GM12864 (cell line): Measurements from ENCODE around the gene TIMP2.

Source experiments
- DNase-seq: peaks from one replicate; pipeline ENCODE4 v3.0.0-alpha.2; 2011; ENCODE audit warnings: low read depth
- H3K4me3 ChIP-seq: 2 replicates; pipeline ENCODE4 v1.5.1; 2011; ENCODE audit warnings: mild to moderate bottlenecking, low read depth, low read length, control low read depth
- TF ChIP-seq, protein P1 (sequence below): IDR thresholded peaks from 2 replicates; pipeline ENCODE4 v1.5.1; 2011; ENCODE audit warnings: low read depth, mild to moderate bottlenecking, moderate library complexity, low read length, control low read depth, inconsistent platforms; ENCODE audit errors: missing control alignments

Gene TIMP2

DNA sequence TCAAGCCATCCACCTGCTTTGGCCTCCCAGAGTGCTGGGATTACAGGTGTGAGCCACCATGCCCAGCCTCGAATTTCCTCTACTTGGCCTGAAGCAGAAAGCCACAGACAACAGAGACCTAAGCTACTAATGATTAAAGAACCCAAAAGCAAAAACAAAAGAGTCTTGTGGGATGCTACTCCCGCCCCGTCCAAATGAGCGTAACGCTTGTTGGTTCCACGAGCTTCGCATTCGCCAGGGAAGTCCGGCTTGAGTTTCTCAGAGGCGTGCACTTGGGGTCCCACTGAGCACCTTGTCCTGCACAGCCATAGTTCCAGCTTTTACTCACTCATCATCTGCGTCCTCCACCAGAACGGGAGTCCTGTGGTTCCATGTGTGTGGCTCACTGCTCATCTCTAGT is 38.2 kb downstream of the TIMP2 start:
- TF ChIP-seq, protein P1, sequence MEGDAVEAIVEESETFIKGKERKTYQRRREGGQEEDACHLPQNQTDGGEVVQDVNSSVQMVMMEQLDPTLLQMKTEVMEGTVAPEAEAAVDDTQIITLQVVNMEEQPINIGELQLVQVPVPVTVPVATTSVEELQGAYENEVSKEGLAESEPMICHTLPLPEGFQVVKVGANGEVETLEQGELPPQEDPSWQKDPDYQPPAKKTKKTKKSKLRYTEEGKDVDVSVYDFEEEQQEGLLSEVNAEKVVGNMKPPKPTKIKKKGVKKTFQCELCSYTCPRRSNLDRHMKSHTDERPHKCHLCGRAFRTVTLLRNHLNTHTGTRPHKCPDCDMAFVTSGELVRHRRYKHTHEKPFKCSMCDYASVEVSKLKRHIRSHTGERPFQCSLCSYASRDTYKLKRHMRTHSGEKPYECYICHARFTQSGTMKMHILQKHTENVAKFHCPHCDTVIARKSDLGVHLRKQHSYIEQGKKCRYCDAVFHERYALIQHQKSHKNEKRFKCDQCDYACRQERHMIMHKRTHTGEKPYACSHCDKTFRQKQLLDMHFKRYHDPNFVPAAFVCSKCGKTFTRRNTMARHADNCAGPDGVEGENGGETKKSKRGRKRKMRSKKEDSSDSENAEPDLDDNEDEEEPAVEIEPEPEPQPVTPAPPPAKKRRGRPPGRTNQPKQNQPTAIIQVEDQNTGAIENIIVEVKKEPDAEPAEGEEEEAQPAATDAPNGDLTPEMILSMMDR, result no peak
- DNase-seq, result no peak
- H3K4me3 ChIP-seq, result no peak overlapping the region

DNA sequence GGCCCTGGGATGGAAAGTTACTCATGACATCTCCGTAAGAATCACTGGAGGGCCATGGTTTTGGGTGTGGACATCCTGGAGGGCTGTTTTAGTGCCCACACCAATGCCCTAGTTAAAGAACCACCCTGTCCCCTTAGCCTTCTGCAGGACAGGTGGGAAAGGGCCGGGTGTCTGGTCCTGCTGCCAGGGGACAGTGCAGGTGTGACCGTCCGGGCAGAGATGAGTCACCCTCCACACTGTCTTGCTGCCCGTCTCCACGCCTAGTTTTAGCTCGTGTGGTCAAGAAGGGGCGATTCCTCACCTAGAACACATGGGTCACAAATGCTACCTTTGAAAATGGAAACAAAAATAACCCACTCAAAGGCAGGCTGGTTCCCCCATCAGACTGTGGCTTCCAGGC is 39.2 kb downstream of the TIMP2 start:
- TF ChIP-seq, protein P1, result no peak
- no peak overlapping the region for H3K4me3 ChIP-seq
- DNase-seq, result no peak

DNA sequence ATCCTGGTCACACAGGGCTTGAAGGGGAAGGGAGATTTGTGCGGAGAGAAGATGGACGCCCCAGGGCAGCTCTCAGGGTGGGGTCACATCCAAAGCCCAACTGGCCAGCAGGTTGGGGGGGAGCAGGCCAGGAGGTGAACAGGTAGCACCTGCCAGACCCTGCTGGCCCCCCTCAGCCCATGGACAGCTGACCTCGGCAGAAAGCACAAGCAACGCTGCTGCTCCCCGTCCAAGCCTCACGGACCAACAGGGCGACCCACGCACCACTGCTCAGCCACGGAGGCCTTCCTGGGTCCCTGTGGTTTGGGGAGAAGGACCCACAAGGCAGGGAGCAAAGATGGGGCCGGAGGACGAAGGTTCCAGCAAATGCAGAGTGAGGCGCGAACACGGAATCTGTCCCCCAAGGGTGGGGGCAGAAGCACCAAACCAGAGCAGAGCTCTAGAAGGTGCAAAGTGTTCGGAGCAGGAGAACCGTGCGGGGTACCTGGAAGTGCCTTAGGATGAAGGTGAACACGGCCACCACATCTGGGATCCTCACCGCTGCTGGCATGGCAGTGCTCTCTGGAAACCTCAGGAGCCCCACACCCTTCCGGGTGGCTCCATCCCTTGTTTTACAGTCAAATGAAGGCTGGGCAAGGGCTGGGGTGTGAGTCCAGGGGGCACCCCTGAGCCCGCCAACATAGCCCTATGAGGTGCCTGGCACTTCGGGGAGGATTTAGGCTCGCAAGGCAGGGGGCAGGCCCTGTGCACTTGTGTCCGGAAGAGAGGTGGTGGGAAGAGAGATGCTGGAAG is 40.1 kb downstream of the TIMP2 start:
- H3K4me3 ChIP-seq, result no peak overlapping the region
- TF ChIP-seq, protein P1, result no peak
- DNase-seq, result no peak

DNA sequence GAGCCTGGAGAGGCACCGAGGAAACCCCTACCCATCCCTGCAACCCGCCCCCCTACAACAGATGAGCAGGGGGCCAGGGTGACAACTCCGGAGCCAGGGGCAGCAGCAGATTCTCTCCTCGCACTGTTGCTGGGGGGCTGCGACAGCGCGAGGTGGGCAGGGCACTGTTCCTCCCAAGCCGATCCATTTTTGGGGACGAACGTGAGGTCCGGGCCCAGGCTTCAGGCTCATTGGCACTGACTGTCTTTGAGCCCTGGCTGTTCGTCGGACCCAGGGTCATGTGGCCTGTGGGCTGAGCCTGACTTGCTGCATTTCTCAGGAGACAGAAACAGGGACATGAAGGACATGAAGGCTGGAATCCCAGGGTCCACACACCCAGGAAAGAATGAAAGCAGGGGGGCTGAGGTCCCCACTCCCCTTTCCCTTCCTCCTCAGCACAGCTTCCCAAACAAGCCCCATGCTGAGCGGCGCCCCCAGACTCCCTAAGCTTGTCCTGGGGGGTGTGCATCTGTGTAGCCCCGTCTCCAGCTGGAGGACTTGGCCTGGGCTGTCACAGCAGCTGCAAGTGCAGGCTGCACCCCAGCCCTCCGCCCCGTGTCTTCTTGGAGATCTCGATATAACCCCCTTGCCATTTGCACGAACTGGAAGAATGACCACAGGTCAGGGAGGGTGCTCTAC is 40.9 kb downstream of the TIMP2 start:
- no peak for DNase-seq
- TF ChIP-seq, protein P1, result no peak
- no peak overlapping the region for H3K4me3 ChIP-seq

DNA sequence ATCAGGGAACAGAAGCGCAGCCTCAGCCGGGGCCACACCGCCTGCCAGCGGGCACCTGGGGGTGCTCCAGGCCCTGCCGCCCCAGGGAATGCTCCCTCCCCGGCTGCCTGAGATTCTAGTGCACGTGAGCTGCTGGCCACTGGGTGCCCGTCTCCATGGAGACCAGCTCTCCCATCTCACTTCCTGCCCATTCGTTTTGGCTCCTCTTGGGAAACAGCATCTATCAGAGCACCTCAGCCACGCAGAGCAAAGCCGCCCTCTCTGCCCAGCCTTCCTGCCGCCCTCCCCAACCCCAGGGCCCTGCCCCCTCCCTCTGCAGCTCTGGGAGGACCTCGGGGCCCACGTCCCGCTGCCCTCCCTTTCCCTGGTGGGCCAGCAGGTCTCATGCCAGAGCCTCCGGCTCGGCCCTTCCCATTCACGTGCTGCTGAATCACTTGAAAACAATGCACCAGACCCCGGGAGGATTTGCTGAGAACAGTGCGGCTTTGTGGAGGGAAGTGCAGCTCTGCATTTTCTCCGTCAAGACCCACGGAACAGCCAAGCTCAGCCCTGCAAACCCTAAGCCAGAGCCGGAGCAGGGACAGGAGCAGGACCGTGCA is 41.6 kb downstream of the TIMP2 start:
- DNase-seq, result no peak

DNA sequence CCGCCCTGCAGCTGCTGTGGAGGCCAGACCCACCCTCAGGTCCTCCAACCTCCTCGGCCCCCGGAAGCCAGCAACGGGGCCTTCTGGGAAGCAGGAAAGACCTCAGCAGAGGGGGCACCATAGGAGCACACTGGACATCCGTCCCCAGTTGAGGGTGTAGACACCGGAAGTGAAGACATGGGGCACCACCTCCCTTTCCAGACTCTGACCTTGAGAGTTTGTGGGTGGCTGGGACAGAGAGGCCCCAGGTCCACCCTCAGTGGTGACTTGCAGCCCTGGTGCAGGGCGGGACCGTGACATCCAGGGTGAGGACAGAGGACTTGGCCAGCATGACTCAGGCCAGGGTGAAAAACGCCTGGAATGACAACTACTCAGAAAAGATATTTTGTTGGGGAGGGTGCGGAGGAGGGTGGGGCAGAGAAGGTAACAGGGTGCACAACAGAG is 42.1 kb downstream of the TIMP2 start:
- DNase-seq, result no peak
- TF ChIP-seq, protein P1, result no peak
- no peak overlapping the region for H3K4me3 ChIP-seq

More for the DNA sequence above, 41.6 kb downstream of the TIMP2 start:
- TF ChIP-seq, protein P1, result no peak
- no peak overlapping the region for H3K4me3 ChIP-seq
